Progenitor cell of endocrine pancreas (in vitro differentiated cells): Measurements from ENCODE around the gene ZSWIM8. TPM values are rescaled to one million over a fixed set of nuclear protein-coding genes. Genes with fewer than 3 reads are reported as not detected.
A peak's percentile ranks its signal among the peaks of the same experiment; 100 is the strongest.

Source experiments
- DNase-seq: peaks from one replicate; pipeline ENCODE4 v3.0.0; 2021; ENCODE audit warnings: low spot score; ENCODE audit not compliant: unreplicated experiment
- H3K27ac Mint-ChIP-seq: 2 replicates; pipeline ENCODE4 v1.8.0; 2021; ENCODE audit warnings: mild to moderate bottlenecking, moderate library complexity, mixed read lengths
- H3K27me3 Mint-ChIP-seq: 2 replicates; pipeline ENCODE4 v1.8.0; 2021; ENCODE audit warnings: mixed read lengths
- H3K36me3 Mint-ChIP-seq: 2 replicates; pipeline ENCODE4 v1.8.0; 2022; ENCODE audit warnings: mixed read lengths; ENCODE audit not compliant: insufficient read depth
- H3K4me1 Mint-ChIP-seq: 2 replicates; pipeline ENCODE4 v1.8.0; 2021; ENCODE audit warnings: low read depth, mixed read lengths
- H3K4me3 Mint-ChIP-seq: 2 replicates; pipeline ENCODE4 v1.8.0; 2021; ENCODE audit warnings: low read depth, mild to moderate bottlenecking, moderate library complexity, mixed read lengths
- H3K9me3 Mint-ChIP-seq: 2 replicates; pipeline ENCODE4 v1.8.0; 2021; ENCODE audit warnings: low read depth, mixed read lengths
- total RNA-seq: library from RNA; stranded (reverse); gene quantifications from 2 replicates; pipeline ENCODE4 v1.2.1, GENCODE V29; 2021
- TF ChIP-seq, protein P1 (sequence below): fragments of 200-600 bp; sonication (generic); IDR thresholded peaks from one replicate; pipeline ENCODE4 v1.5.0; 2021; ENCODE audit warnings: antibody characterized with exemption, mild to moderate bottlenecking; ENCODE audit not compliant: unreplicated experiment

The ZSWIM8 gene
- total RNA-seq, 1 donor from 2014 or later = 144 TPM

DNA sequence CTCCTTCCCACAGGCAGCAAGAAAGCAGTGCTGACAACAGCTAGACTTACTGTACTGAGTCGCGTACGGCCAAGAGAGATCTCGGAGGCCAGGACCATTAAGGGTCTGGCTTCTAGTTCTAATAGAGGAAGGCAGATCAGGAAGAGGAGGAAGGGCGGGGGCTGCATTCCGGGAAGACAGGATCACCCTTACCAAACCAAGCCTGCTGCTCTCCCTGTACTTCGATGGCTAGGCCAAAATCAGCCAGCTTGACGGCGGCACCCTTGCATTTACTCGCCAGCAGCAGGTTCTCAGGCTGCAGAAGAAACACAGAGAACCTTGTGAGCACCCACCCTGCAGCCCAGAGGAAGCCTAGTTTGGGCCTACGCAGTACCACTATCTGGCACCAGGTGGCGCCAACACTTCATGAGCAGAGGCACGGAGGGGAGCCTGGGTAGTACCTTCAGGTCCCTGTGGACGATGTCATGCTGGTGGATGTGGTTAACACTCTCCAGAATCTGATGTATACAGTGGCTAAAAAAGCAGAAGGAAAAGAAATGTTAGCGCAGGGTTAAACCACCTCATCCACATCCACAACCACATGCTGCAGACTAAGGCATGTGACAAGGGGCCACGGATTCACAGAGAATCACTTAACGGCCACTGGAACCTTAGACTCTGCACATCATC, 63.5 kb downstream of the ZSWIM8 start:
- H3K27me3 Mint-ChIP-seq = no peaks in the 10 kb centered on the region
- H3K27ac Mint-ChIP-seq = peak overlapping the region; percentile 31
- no peaks in the 10 kb centered on the region for H3K9me3 Mint-ChIP-seq
- H3K36me3 Mint-ChIP-seq = peaks cover 23% of the 10 kb centered on the region
- H3K4me1 Mint-ChIP-seq = no peaks in the 10 kb centered on the region
- H3K4me3 Mint-ChIP-seq = no peak overlapping the region
- TF ChIP-seq, protein P1, sequence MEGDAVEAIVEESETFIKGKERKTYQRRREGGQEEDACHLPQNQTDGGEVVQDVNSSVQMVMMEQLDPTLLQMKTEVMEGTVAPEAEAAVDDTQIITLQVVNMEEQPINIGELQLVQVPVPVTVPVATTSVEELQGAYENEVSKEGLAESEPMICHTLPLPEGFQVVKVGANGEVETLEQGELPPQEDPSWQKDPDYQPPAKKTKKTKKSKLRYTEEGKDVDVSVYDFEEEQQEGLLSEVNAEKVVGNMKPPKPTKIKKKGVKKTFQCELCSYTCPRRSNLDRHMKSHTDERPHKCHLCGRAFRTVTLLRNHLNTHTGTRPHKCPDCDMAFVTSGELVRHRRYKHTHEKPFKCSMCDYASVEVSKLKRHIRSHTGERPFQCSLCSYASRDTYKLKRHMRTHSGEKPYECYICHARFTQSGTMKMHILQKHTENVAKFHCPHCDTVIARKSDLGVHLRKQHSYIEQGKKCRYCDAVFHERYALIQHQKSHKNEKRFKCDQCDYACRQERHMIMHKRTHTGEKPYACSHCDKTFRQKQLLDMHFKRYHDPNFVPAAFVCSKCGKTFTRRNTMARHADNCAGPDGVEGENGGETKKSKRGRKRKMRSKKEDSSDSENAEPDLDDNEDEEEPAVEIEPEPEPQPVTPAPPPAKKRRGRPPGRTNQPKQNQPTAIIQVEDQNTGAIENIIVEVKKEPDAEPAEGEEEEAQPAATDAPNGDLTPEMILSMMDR = peak; percentile 98
- peak; percentile 82 for DNase-seq

DNA sequence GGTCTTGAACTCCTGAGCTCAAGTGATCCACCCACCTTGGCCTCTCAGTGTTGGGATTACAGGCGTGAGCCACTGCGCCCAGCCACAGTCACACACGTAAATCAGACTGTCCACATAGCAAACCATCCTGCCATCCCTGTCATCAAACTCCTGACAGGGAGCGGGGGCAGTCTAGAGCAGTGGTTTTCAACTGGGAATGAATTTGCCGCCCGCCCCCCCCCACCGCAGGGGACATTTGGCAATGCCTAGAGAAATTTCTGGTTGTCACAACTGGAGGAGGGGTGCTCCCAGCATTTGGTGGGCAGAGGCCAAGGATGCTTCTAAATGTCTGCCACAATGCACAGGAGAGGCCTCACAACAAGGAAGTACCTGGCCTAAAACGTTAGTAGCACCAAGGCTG, 64.8 kb downstream of the ZSWIM8 start:
- Mint-ChIP-seq H3K9me3 (no peaks in the 10 kb centered on the region), H3K4me3 (no peak overlapping the region), H3K27ac (no peak overlapping the region), H3K36me3 (peaks cover 20% of the 10 kb centered on the region), H3K27me3 (no peaks in the 10 kb centered on the region), H3K4me1 (peaks cover 2% of the 10 kb centered on the region)
- TF ChIP-seq, protein P1 = no peak
- no peak for DNase-seq

DNA sequence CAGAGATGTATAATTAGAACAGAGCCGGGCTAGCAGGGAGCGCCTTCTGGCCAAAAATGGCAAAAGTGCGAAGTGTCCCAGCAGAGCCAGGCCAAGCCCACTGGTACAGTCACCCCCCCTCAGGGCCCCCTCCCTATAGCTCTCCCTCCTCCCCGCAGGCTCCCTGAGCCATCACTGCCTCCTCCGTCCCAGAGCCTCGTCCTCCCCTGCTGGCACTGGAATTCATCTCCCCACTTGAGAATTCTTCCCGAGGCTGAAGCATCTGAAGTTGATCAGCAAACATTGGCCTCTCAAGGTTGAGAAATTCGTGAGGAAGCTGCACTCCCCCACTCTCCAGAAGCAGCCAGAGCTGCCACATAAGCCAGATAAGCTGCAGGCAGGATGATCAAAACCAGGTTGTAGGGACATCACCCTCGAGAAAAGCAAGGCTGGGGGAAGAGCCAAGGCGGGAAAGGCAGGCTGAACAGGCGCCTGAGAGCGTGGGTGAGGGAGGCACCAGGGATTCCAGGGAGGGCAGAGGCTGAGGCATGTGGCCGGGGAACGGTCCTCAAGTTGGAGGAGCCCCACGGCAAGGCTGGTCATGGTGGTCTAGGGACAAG, 65.6 kb downstream of the ZSWIM8 start:
- Mint-ChIP-seq H3K27ac (no peak overlapping the region), H3K36me3 (peaks cover 19% of the 10 kb centered on the region), H3K9me3 (no peaks in the 10 kb centered on the region), H3K4me1 (peaks cover 2% of the 10 kb centered on the region), H3K4me3 (no peak overlapping the region), H3K27me3 (no peaks in the 10 kb centered on the region)
- no peak for DNase-seq
- TF ChIP-seq, protein P1 = no peak

Other genes with a start within 250 kb of the ZSWIM8 start
- gene USP54, start 194.3 kb upstream of the ZSWIM8 start, total RNA-seq = 79.0 and 83.8 TPM in 2 replicates
- 0.31 TPM in 1 of 2 replicates, not detected in the other for gene MYOZ1, start 144.1 kb upstream of the ZSWIM8 start, total RNA-seq
- gene SYNPO2L, start 129.6 kb upstream of the ZSWIM8 start, total RNA-seq = 0.07 TPM in 1 of 2 replicates, not detected in the other
- gene AGAP5, start 87.5 kb upstream of the ZSWIM8 start, total RNA-seq = 15.5 and 17.3 TPM in 2 replicates
- gene SEC24C, start 41.2 kb upstream of the ZSWIM8 start, total RNA-seq = 93.0 and 96.5 TPM in 2 replicates
- gene CHCHD1, start 3.6 kb upstream of the ZSWIM8 start, total RNA-seq = 36.0 and 38.8 TPM in 2 replicates
- 36.3 and 40.0 TPM in 2 replicates for gene NDST2, start 26.0 kb downstream of the ZSWIM8 start, total RNA-seq
- 20.8 and 24.5 TPM in 2 replicates for gene CAMK2G, start 88.9 kb downstream of the ZSWIM8 start, total RNA-seq
- 0.38 and 0.93 TPM in 2 replicates for gene PLAU, start 125.5 kb downstream of the ZSWIM8 start, total RNA-seq
- gene VCL, start 212.5 kb downstream of the ZSWIM8 start, total RNA-seq = 107 and 116 TPM in 2 replicates